KMS-11 (cell line): ENCODE results near the gene DERL2.

Source experiments
- H2AFZ ChIP-seq: fragments of 200-600 bp; sonication (generic); 2 replicates; pipeline ENCODE4 v1.6.1; 2016; ENCODE audit warnings: antibody characterized with exemption, mixed run types, low read depth
- H3K27ac ChIP-seq: fragments of 200-600 bp; sonication (generic); 2 replicates; pipeline ENCODE4 v1.6.1; 2016; ENCODE audit warnings: mild to moderate bottlenecking, mixed run types
- H3K27me3 ChIP-seq: fragments of 200-600 bp; sonication (generic); 2 replicates; pipeline ENCODE4 v1.6.1; 2017; ENCODE audit warnings: mild to moderate bottlenecking, low read depth, mixed run types, moderate library complexity; ENCODE audit not compliant: insufficient read depth
- H3K36me3 ChIP-seq: fragments of 200-600 bp; sonication (generic); 2 replicates; pipeline ENCODE4 v1.6.1; 2017; ENCODE audit warnings: mild to moderate bottlenecking, mixed run types; ENCODE audit not compliant: insufficient read depth
- H3K4me1 ChIP-seq: fragments of 200-600 bp; sonication (generic); 2 replicates; pipeline ENCODE4 v1.6.1; 2016; ENCODE audit warnings: mild to moderate bottlenecking, low read depth, mixed run types; ENCODE audit not compliant: poor library complexity, severe bottlenecking
- H3K4me2 ChIP-seq: fragments of 200-600 bp; sonication (generic); 2 replicates; pipeline ENCODE4 v1.7.0; 2016; ENCODE audit warnings: mild to moderate bottlenecking, mixed run types
- H3K4me3 ChIP-seq: fragments of 200-600 bp; sonication (generic); IDR thresholded peaks from 2 replicates; pipeline ENCODE4 v1.6.1; 2017; ENCODE audit warnings: low read depth, low read length, mixed read lengths; ENCODE audit not compliant: insufficient read depth
- H3K79me2 ChIP-seq: fragments of 200-600 bp; sonication (generic); 2 replicates; pipeline ENCODE4 v1.6.1; 2016; ENCODE audit warnings: low read depth, mixed run types; ENCODE audit not compliant: insufficient read depth
- H3K9ac ChIP-seq: fragments of 200-600 bp; sonication (generic); 2 replicates; pipeline ENCODE4 v1.6.1; 2016; ENCODE audit warnings: mild to moderate bottlenecking, mixed run types
- H4K20me1 ChIP-seq: fragments of 200-600 bp; sonication (generic); 2 replicates; pipeline ENCODE4 v1.6.1; 2016; ENCODE audit warnings: mild to moderate bottlenecking, mixed run types; ENCODE audit not compliant: insufficient read depth
- TF ChIP-seq, protein P1 (sequence below): fragments of 200-600 bp; sonication (generic); conservative IDR thresholded peaks from 2 replicates; pipeline ENCODE4 v1.6.1; 2017; ENCODE audit warnings: low read depth, mild to moderate bottlenecking, antibody characterized with exemption, low read length, moderate library complexity, mixed read lengths

DERL2 gene

GRCh38 chr17:5478992-5479391, 7.0 kb downstream of the DERL2 start:
- H3K4me2 ChIP-seq = no peak overlapping the region
- no peak overlapping the region for H2AFZ ChIP-seq
- H3K4me1 ChIP-seq = no peaks in the 10 kb centered on the region
- no peaks in the 10 kb centered on the region for H4K20me1 ChIP-seq
- no peak overlapping the region for H3K27ac ChIP-seq
- TF ChIP-seq, protein P1, sequence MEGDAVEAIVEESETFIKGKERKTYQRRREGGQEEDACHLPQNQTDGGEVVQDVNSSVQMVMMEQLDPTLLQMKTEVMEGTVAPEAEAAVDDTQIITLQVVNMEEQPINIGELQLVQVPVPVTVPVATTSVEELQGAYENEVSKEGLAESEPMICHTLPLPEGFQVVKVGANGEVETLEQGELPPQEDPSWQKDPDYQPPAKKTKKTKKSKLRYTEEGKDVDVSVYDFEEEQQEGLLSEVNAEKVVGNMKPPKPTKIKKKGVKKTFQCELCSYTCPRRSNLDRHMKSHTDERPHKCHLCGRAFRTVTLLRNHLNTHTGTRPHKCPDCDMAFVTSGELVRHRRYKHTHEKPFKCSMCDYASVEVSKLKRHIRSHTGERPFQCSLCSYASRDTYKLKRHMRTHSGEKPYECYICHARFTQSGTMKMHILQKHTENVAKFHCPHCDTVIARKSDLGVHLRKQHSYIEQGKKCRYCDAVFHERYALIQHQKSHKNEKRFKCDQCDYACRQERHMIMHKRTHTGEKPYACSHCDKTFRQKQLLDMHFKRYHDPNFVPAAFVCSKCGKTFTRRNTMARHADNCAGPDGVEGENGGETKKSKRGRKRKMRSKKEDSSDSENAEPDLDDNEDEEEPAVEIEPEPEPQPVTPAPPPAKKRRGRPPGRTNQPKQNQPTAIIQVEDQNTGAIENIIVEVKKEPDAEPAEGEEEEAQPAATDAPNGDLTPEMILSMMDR = no peak
- no peak overlapping the region for H3K4me3 ChIP-seq
- H3K27me3 ChIP-seq = no peaks in the 10 kb centered on the region
- no peak overlapping the region for H3K9ac ChIP-seq
- H3K36me3 ChIP-seq = no peaks in the 10 kb centered on the region
- no peaks in the 10 kb centered on the region for H3K79me2 ChIP-seq

DNA sequence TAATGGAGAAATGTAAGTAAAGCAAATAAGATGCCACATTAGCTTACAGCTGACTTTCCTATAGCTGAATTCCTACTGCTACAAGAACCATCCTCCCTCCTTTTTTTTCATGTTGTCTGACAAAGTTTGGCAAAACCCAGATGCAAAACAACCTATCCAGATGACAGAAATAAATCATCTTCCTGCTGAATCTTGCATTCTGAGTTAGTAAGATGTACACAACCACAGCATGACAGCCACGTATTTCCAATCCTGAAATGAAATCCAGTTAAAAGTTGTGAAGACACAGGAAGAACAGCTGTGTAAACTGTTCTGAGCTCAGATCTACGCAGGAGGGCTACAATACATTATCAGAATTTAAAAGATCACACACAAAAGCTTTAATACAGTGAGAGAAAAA, 12.1 kb downstream of the DERL2 start:
- Histone ChIP-seq H3K27ac (no peak overlapping the region), H3K79me2 (no peaks in the 10 kb centered on the region), H3K4me1 (no peaks in the 10 kb centered on the region), H4K20me1 (no peaks in the 10 kb centered on the region), H3K4me3 (no peak overlapping the region), H2AFZ (no peak overlapping the region), H3K4me2 (no peak overlapping the region), H3K36me3 (no peaks in the 10 kb centered on the region), H3K27me3 (no peaks in the 10 kb centered on the region), H3K9ac (no peak overlapping the region)
- TF ChIP-seq, protein P1 = no peak

DNA sequence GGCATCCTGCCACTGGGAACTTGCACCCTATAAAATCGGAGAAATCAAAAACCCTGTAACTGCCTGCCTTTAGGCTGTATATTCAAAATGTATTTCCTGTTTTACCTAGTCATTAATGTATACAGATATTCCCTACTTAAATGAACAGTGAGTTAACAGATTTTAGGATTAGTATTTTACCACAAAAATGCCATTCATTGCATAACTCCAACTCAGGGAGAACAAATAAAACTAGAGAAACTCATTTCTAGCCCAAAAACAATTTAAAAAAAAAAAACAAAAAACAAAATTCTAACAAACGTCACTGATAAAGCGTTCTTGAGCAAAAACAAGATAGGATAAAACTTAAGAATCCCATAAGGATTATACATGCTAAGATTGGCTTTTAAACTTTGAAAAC, 13.5 kb downstream of the DERL2 start:
- no peaks in the 10 kb centered on the region for H3K4me1 ChIP-seq
- H3K27ac ChIP-seq = no peak overlapping the region
- H3K27me3 ChIP-seq = no peaks in the 10 kb centered on the region
- H3K9ac ChIP-seq = no peak overlapping the region
- H2AFZ ChIP-seq = no peak overlapping the region
- TF ChIP-seq, protein P1 = no peak
- no peaks in the 10 kb centered on the region for H3K36me3 ChIP-seq
- no peaks in the 10 kb centered on the region for H4K20me1 ChIP-seq
- no peak overlapping the region for H3K4me2 ChIP-seq
- peaks cover 5% of the 10 kb centered on the region; the same call in 1 of the 2 replicates for H3K79me2 ChIP-seq
- H3K4me3 ChIP-seq = no peak overlapping the region

- peak overlapping the region; percentile 32; the same call in 1 of the 2 replicates for H3K27ac ChIP-seq
- no peak overlapping the region; the same call in 1 of the 2 replicates for H2AFZ ChIP-seq
- peak overlapping the region; percentile 59 for H3K9ac ChIP-seq
- no peak overlapping the region; the same call in 1 of the 2 replicates for H3K4me2 ChIP-seq
- no peaks in the 10 kb centered on the region for H3K27me3 ChIP-seq
- H3K79me2 ChIP-seq = peaks cover 17% of the 10 kb centered on the region; the same call in 1 of the 2 replicates
- H3K36me3 ChIP-seq = no peaks in the 10 kb centered on the region
- no peaks in the 10 kb centered on the region for H3K4me1 ChIP-seq
- TF ChIP-seq, protein P1 = no peak
- no peaks in the 10 kb centered on the region for H4K20me1 ChIP-seq
- H3K4me3 ChIP-seq = no peak overlapping the region
Observed at GRCh38 chr17:5468075-5468473, 17.9 kb downstream of the DERL2 start.
